Measurements from ENCODE around the gene RARS1.

Gene RARS1

DNA sequence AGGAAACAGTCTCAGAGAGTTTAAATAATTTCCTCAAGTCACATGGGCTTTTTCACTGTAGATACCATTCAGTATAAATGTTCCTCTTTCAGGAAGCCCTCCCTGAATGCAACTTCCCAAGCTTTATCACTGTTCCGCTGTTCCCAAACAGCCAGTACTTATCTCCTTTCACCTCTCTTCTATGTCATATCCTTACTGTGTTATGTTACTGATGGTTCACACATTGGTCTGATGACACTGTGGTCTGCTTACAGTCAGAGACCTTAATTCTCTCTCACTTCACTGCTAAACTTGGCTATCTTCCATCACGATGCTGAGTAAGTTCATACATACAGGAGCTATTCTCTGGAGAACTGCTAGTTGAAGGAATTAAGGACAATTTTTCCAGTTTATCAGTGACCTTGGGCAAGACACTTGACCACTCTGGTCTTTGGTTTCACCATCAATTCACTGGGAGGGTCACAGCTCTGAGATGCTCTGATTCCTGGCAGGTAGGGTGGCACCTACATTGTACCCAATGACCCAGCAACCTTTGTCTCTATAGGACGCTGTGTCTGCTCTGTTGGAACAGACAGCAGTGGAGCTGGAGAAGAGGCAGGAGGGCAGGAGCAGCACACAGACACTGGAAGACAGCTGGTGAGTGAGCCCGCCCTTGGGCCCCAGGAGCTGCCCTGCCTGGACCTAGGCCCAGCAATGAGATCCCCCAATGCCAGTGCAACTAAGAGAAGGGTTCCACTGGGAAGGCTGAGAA is 42.1 kb upstream of the RARS1 start:
- Histone ChIP-seq H3K36me3 (ENCODE audit: control insufficient read depth, low read length) (no peaks in the 10 kb centered on the region), H3K4me3 (ENCODE audit: low read length) (no peak overlapping the region), H3K9me2 (replicated peaks; ENCODE audit: control insufficient read depth, low read length) (no peaks in the 10 kb centered on the region), H4K20me1 (ENCODE audit: control insufficient read depth, insufficient read depth, low read depth, low read length) (no peaks in the 10 kb centered on the region), H3K27ac (ENCODE audit: low read depth, low read length) (no peak overlapping the region), H3K27me3 (ENCODE audit: control insufficient read depth, low read length) (no peaks in the 10 kb centered on the region), H3K4me2 (ENCODE audit: low read length) (no peak overlapping the region), H3K4me1 (ENCODE audit: control insufficient read depth, low read length) (no peaks in the 10 kb centered on the region), H3F3A (ENCODE audit: control insufficient read depth, insufficient read depth) (no peaks in the 10 kb centered on the region), H3K79me2 (ENCODE audit: control insufficient read depth, low read length) (no peaks in the 10 kb centered on the region), H3K9me3 (ENCODE audit: control insufficient read depth, insufficient read depth, low read length) (no peaks in the 10 kb centered on the region)
- TF ChIP-seq EZH2phosphoT487 (IDR thresholded peaks at IDR 0.05; ENCODE audit: borderline replicate concordance, low read length) = no peak
- TF ChIP-seq, protein P1, sequence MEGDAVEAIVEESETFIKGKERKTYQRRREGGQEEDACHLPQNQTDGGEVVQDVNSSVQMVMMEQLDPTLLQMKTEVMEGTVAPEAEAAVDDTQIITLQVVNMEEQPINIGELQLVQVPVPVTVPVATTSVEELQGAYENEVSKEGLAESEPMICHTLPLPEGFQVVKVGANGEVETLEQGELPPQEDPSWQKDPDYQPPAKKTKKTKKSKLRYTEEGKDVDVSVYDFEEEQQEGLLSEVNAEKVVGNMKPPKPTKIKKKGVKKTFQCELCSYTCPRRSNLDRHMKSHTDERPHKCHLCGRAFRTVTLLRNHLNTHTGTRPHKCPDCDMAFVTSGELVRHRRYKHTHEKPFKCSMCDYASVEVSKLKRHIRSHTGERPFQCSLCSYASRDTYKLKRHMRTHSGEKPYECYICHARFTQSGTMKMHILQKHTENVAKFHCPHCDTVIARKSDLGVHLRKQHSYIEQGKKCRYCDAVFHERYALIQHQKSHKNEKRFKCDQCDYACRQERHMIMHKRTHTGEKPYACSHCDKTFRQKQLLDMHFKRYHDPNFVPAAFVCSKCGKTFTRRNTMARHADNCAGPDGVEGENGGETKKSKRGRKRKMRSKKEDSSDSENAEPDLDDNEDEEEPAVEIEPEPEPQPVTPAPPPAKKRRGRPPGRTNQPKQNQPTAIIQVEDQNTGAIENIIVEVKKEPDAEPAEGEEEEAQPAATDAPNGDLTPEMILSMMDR (IDR thresholded peaks at IDR 0.05; ENCODE audit: low read depth, low read length, poor library complexity, severe bottlenecking) = no peak

DNA sequence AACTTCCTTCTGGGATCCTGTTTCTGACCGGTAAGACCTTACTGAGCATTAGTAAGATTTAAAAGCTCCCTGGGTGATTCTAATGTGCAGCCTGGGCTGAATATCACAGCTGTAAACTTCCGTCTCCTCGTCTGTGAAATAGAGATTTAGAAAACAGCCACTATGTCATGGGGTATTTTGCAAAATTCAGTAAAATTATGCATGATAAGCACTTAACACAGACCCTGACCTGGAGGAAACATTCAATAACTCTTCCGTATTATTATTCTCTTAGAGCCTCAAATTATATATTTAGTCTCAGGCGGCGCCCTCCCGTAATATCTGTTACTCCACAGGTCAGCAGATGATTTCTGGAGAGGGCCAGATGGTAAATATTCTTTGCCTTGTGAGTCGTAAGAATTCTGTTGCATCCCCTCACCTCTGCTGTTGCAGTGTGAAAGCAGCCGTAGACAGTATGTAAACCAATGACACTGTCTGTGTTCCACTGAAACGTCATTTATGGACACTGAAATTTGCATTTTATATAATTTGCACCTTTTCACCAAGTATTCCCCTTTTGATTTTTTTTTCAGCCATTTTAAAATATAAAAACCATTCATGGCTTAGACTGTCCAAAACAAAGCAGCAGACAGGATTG is 39.2 kb upstream of the RARS1 start:
- Histone ChIP-seq H3F3A (ENCODE audit: control insufficient read depth, insufficient read depth) (no peaks in the 10 kb centered on the region), H3K9me2 (replicated peaks; ENCODE audit: control insufficient read depth, low read length) (no peaks in the 10 kb centered on the region), H4K20me1 (ENCODE audit: control insufficient read depth, insufficient read depth, low read depth, low read length) (no peaks in the 10 kb centered on the region), H3K4me3 (ENCODE audit: low read length) (no peak overlapping the region), H3K27ac (ENCODE audit: low read depth, low read length) (no peak overlapping the region), H3K79me2 (ENCODE audit: control insufficient read depth, low read length) (no peaks in the 10 kb centered on the region), H3K4me2 (ENCODE audit: low read length) (no peak overlapping the region), H3K9me3 (ENCODE audit: control insufficient read depth, insufficient read depth, low read length) (no peaks in the 10 kb centered on the region), H3K4me1 (ENCODE audit: control insufficient read depth, low read length) (no peaks in the 10 kb centered on the region), H3K27me3 (ENCODE audit: control insufficient read depth, low read length) (no peaks in the 10 kb centered on the region), H3K36me3 (ENCODE audit: control insufficient read depth, low read length) (no peaks in the 10 kb centered on the region)
- TF ChIP-seq, protein P1 (IDR thresholded peaks at IDR 0.05; ENCODE audit: low read depth, low read length, poor library complexity, severe bottlenecking) = no peak
- no peak for TF ChIP-seq EZH2phosphoT487 (IDR thresholded peaks at IDR 0.05; ENCODE audit: borderline replicate concordance, low read length)

DNA sequence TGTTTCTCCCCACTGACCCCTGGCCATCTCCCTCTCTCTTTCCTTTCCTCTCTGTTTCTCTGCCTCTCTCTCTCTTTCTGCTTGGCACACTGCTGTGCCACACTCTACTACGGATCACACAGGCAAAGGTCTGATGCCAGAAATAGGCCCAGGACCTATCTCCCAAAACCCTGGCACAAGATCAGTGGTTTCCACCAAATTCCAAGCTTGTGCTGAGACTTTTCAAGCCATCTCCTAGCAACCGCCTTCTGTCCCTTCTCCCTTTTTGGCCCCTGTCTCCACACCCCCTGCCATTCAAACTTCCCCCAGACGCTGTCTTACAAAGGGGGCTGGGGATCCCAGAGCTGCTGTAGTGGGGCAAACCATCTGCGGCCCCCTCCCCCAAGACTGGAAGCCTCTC is 38.5 kb upstream of the RARS1 start:
- Histone ChIP-seq H3K36me3 (ENCODE audit: control insufficient read depth, low read length) (no peaks in the 10 kb centered on the region), H3K4me1 (ENCODE audit: control insufficient read depth, low read length) (no peaks in the 10 kb centered on the region), H4K20me1 (ENCODE audit: control insufficient read depth, insufficient read depth, low read depth, low read length) (no peaks in the 10 kb centered on the region), H3F3A (ENCODE audit: control insufficient read depth, insufficient read depth) (no peaks in the 10 kb centered on the region), H3K4me2 (ENCODE audit: low read length) (no peak overlapping the region), H3K9me3 (ENCODE audit: control insufficient read depth, insufficient read depth, low read length) (no peaks in the 10 kb centered on the region), H3K4me3 (ENCODE audit: low read length) (no peak overlapping the region), H3K9me2 (replicated peaks; ENCODE audit: control insufficient read depth, low read length) (no peaks in the 10 kb centered on the region), H3K27ac (ENCODE audit: low read depth, low read length) (no peak overlapping the region), H3K27me3 (ENCODE audit: control insufficient read depth, low read length) (no peaks in the 10 kb centered on the region), H3K79me2 (ENCODE audit: control insufficient read depth, low read length) (no peaks in the 10 kb centered on the region)
- no peak for TF ChIP-seq EZH2phosphoT487 (IDR thresholded peaks at IDR 0.05; ENCODE audit: borderline replicate concordance, low read length)
- TF ChIP-seq, protein P1 (IDR thresholded peaks at IDR 0.05; ENCODE audit: low read depth, low read length, poor library complexity, severe bottlenecking) = no peak
